T-cell (primary cell): Measurements from ENCODE around the gene ABCA13. TPM values are rescaled to one million over a fixed set of nuclear protein-coding genes. Genes with fewer than 3 reads are reported as not detected.

Experiments used
- ATAC-seq, 4 experiments: fragments of 200-7000 bp in 3 of 4; fragments of 150-1000 bp in 1 of 4; cut with Tn5 transposase; replicated peaks in 1 of 4; 1 replicate in 3 of 4; 2 replicates in 1 of 4; pipeline ENCODE4 v1.10.0; 2021; ENCODE audit warnings: moderate library complexity in 3 of 4, mild to moderate bottlenecking in 2 of 4, moderate number of reproducible peaks in 1 of 4
- CTCF ChIA-PET, 2 donors: fragments of 300-600 bp; sonication (Branson Sonifier 250); formaldehyde crosslinking; loops; one replicate each; lab custom pipeline; 2022; ENCODE audit warnings: antibody characterized with exemption in 2 of 2; lab: Charles Lee
- POLR2A ChIA-PET, 2 donors: fragments of 300-600 bp; sonication (Branson Sonifier 250); formaldehyde crosslinking; loops; one replicate each; lab custom pipeline; 2022; ENCODE audit warnings: antibody characterized with exemption in 2 of 2; lab: Charles Lee
- DNase-seq, 35 experiments: peaks; one replicate each; pipeline versions ENCODE4 v3.0.0 to v3.0.0-alpha.2; 2013 to 2023
- H3K27ac ChIP-seq: one replicate; pipeline ENCODE4 v1.5.1; 2013; ENCODE audit warnings: low read length
- H3K27me3 ChIP-seq, 2 experiments: replicated peaks in 1 of 2; 1 replicate in 1 of 2; 2 replicates in 1 of 2; pipeline versions ENCODE4 v1.6.1 to v1.7.0; 2013; ENCODE audit warnings: low read length in 1 of 2, mixed read lengths in 1 of 2; ENCODE audit not compliant: control insufficient read depth in 2 of 2, insufficient read depth in 2 of 2; ENCODE audit errors: extremely low read depth in 1 of 2
- H3K36me3 ChIP-seq, 2 donors: 1 replicate in 1 of 2; 2 replicates in 1 of 2; pipeline versions ENCODE4 v1.6.1 to v1.7.0; 2013; ENCODE audit warnings: low read length in 1 of 2; ENCODE audit not compliant: control insufficient read depth in 2 of 2, insufficient read depth in 1 of 2; ENCODE audit errors: extremely low read depth in 1 of 2
- H3K4me1 ChIP-seq, 2 experiments: 1 replicate in 1 of 2; 2 replicates in 1 of 2; pipeline versions ENCODE4 v1.6.1 to v1.7.0; 2013; ENCODE audit warnings: low read length in 2 of 2, mixed read lengths in 1 of 2; ENCODE audit not compliant: insufficient read depth in 2 of 2, control insufficient read depth in 1 of 2; ENCODE audit errors: extremely low read depth in 1 of 2
- H3K4me3 ChIP-seq, 2 donors: 1 replicate in 1 of 2; 2 replicates in 1 of 2; pipeline versions ENCODE4 v1.5.1 to v1.7.0; 2013; ENCODE audit warnings: mild to moderate bottlenecking in 2 of 2, low read length in 1 of 2, moderate library complexity in 1 of 2; ENCODE audit not compliant: control insufficient read depth in 1 of 2; ENCODE audit errors: extremely low read depth in 1 of 2
- H3K9me3 ChIP-seq: 2 replicates; pipeline ENCODE4 v1.7.0; 2013
- H3K27ac Mint-ChIP-seq, 2 donors: one replicate each; pipeline ENCODE4 v1.8.0; 2020 to 2021; ENCODE audit warnings: mild to moderate bottlenecking in 2 of 2, mixed read lengths in 2 of 2
- H3K27me3 Mint-ChIP-seq, 2 donors: one replicate each; pipeline ENCODE4 v1.8.0; 2021 to 2022; ENCODE audit warnings: mixed read lengths in 2 of 2
- H3K36me3 Mint-ChIP-seq: one replicate; pipeline ENCODE4 v1.8.0; 2021; ENCODE audit warnings: mixed read lengths
- H3K4me1 Mint-ChIP-seq, 3 donors: one replicate each; pipeline ENCODE4 v1.8.0; 2020 to 2022; ENCODE audit warnings: mixed read lengths in 3 of 3, mild to moderate bottlenecking in 1 of 3
- H3K4me3 Mint-ChIP-seq, 3 donors: one replicate each; pipeline ENCODE4 v1.8.0; 2020 to 2022; ENCODE audit warnings: mild to moderate bottlenecking in 3 of 3, mixed read lengths in 3 of 3, moderate library complexity in 3 of 3
- H3K9me3 Mint-ChIP-seq, 3 donors: one replicate each; pipeline ENCODE4 v1.8.0; 2020 to 2022; ENCODE audit warnings: mixed read lengths in 3 of 3
- WGBS: methylation state at CpG from one replicate; pipeline ENCODE4 v1.1.5; 2013; ENCODE audit warnings: missing lambda C conversion rate; ENCODE audit not compliant: insufficient coverage; 5-methylcytosine and 5-hydroxymethylcytosine counted together
- total RNA-seq, 35 experiments: library from RNA in 6 of 35; stranded (reverse) in 6 of 35; fragments of 120-200 nt in 1 of 35; gene quantifications; one replicate each; pipeline versions ENCODE4 v1.2.1 to v1.2.4 and lab custom pipeline; 2013 to 2026

The ABCA13 gene
- under 1 TPM in 1 of 5 donors, not detected in 4; 0.22 TPM for total RNA-seq
- not detected for total RNA-seq (2013)
- total RNA-seq (lab: John Stamatoyannopoulos, UW): 0 to 0.44 (median 0.14) reads per million in 29 experiments

DNA sequence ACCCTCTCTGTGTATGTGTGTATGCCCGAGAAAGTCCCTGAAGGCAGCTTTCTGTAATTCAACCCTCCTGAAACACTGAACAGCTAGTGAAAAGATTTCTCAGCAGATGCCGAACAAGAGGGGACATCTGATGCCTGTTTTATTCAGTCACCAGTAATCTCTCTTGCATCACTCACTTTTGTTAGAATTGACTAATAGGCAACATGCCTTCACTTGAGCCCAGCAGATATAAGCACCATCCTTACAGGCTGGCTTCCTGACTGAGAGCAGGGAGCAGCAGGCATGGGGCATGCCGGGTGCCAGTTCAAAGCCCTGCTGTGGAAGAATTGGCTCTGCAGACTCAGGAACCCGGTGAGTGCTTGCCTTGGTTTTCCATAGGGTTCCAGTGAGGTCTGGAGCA, at the start of gene ABCA13:
ABCA13 (plus strand) TSS at position 257 of the 400 bp plus-strand sequence; CDS start at position 283, 26 bp downstream.
- WGBS: 96% methylated on average over 3 of the region's 4 CpGs
- ChIA-PET CTCF (no interaction called here), POLR2A (no interaction called here)
- Histone ChIP-seq H3K27me3 (peaks cover 0 to 3% of the 10 kb centered on the region in 2 experiments), H3K27ac (no peak within 1 kb of the TSS), H3K4me3 (no peak within 1 kb of the TSS), H3K36me3 (no peaks in the 10 kb centered on the region), H3K9me3 (no peaks in the 10 kb centered on the region), H3K4me1 (no peaks in the 10 kb centered on the region)
- Mint-ChIP-seq H3K4me3 (no peak within 1 kb of the TSS), H3K9me3 (peaks cover 0 to 12% (median 7%) of the 10 kb centered on the region in 3 donors), H3K4me1 (no peaks in the 10 kb centered on the region), H3K27ac (peak within 1 kb of the TSS in 1 of 2 donors; percentile 44), H3K27me3 (peaks cover 11 to 12% of the 10 kb centered on the region in 2 donors), H3K36me3 (no peaks in the 10 kb centered on the region)
- ATAC-seq: no peak
- DNase-seq: no peak

DNA sequence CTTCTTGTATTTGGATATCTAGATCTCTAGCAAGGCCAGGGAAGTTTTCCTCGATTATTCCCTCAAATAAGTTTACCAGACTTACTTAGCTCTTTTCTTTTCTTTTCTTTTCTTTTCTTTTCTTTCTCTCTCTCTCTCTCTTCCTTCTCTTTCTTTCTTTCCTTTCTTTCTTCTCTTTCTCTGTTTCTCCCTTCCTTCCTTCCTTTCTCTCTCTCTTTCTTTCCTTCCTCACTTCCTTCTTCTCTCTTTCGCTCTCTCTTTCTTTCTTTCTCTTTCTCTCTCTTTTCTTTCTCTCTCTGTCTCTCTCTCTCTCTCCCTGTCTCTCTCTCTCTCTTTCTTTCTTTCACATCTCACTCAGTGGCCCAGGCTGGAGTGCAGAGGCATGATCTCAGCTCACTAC, 45.2 kb upstream of the ABCA13 start:
- peaks cover 2% of the 10 kb centered on the region for H3K36me3 Mint-ChIP-seq
- H3K4me3 Mint-ChIP-seq: no peak overlapping the region
- H3K27me3 Mint-ChIP-seq: peaks cover 18% of the 10 kb centered on the region in 2 donors
- H3K4me1 Mint-ChIP-seq: no peaks in the 10 kb centered on the region
- POLR2A ChIA-PET: no interaction called here
- ATAC-seq: no peak
- peaks cover 0 to 7% (median 2%) of the 10 kb centered on the region in 3 donors for H3K9me3 Mint-ChIP-seq
- DNase-seq: no peak
- 93% methylated on average over 1 of the region's 2 CpGs for WGBS
- Histone ChIP-seq H3K4me3 (no peak overlapping the region), H3K4me1 (no peaks in the 10 kb centered on the region), H3K27me3 (peaks cover 0 to 3% of the 10 kb centered on the region in 2 experiments), H3K36me3 (no peaks in the 10 kb centered on the region), H3K27ac (no peak overlapping the region), H3K9me3 (no peaks in the 10 kb centered on the region)
- CTCF ChIA-PET: no interaction called here
- H3K27ac Mint-ChIP-seq: no peak overlapping the region

DNA sequence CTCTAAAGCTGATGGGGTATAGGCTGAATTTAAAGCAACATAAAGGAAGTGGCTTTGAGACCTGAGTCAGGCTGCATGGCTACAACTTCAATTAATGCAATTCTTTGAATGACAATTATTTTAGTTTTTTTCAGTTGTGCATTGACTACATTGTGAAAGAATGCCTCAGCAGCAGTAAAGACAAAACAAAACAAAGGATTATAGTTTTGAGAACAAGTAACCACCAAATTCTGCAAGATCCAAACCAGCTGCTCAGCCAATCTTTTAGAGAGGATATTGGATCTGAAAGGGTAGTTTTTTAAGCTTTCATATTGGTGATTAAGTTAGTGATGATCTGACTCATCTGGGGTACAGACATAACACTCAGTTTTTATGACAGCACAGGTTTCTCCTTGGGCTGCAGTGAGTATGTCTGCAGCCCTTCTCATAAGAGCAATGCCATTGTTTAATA, 40.6 kb upstream of the ABCA13 start:
- Mint-ChIP-seq H3K27ac (no peak overlapping the region), H3K9me3 (peaks cover 0 to 6% (median 2%) of the 10 kb centered on the region in 3 donors), H3K27me3 (peaks cover 15 to 18% of the 10 kb centered on the region in 2 donors), H3K4me3 (no peak overlapping the region), H3K4me1 (no peaks in the 10 kb centered on the region), H3K36me3 (peaks cover 2% of the 10 kb centered on the region)
- no peak overlapping the region for H3K27ac ChIP-seq
- H3K4me3 ChIP-seq: no peak overlapping the region
- peaks cover 0 to 3% of the 10 kb centered on the region in 2 experiments for H3K27me3 ChIP-seq
- ATAC-seq (no peak), DNase-seq (no peak)
- H3K36me3 ChIP-seq: no peaks in the 10 kb centered on the region
- POLR2A ChIA-PET: no interaction called here
- CTCF ChIA-PET: interaction anchor here in 1 of 2 donors (0.6 kb wide), 1 partner anchor 97 kb away, joined by 3 read pairs; no protein-coding TSS in a partner anchor
- H3K9me3 ChIP-seq: no peaks in the 10 kb centered on the region
- H3K4me1 ChIP-seq: no peaks in the 10 kb centered on the region

GRCh38 chr7:48132792-48133191, 38.5 kb upstream of the ABCA13 start:
- Histone ChIP-seq H3K4me1 (no peaks in the 10 kb centered on the region), H3K27me3 (no peaks in the 10 kb centered on the region), H3K9me3 (no peaks in the 10 kb centered on the region), H3K4me3 (no peak overlapping the region), H3K27ac (no peak overlapping the region), H3K36me3 (no peaks in the 10 kb centered on the region)
- ChIA-PET POLR2A (no interaction called here), CTCF (interaction anchor here in 1 of 2 donors (0.8 kb wide), 1 partner anchor 219 kb away, joined by 3 read pairs; no protein-coding TSS in a partner anchor)
- Mint-ChIP-seq H3K27me3 (peaks cover 9 to 18% of the 10 kb centered on the region in 2 donors), H3K4me3 (no peak overlapping the region), H3K27ac (no peak overlapping the region), H3K36me3 (no peaks in the 10 kb centered on the region), H3K9me3 (peaks cover 0 to 6% (median 4%) of the 10 kb centered on the region in 3 donors), H3K4me1 (no peaks in the 10 kb centered on the region)
- ATAC-seq (no peak), DNase-seq (no peak)

- no peak for DNase-seq
- no peaks in the 10 kb centered on the region for H3K4me1 ChIP-seq
- Mint-ChIP-seq H3K27me3 (peaks cover 4 to 14% of the 10 kb centered on the region in 2 donors), H3K4me1 (peaks cover 5 to 11% (median 8%) of the 10 kb centered on the region in 3 donors), H3K4me3 (peak overlapping the region in 1 of 3 donors; percentile 17), H3K27ac (no peak overlapping the region), H3K9me3 (peaks cover 0 to 16% (median 9%) of the 10 kb centered on the region in 3 donors), H3K36me3 (no peaks in the 10 kb centered on the region)
- CTCF ChIA-PET: no interaction called here
- POLR2A ChIA-PET: no interaction called here
- no peaks in the 10 kb centered on the region for H3K27me3 ChIP-seq
- H3K36me3 ChIP-seq: no peaks in the 10 kb centered on the region
- WGBS: 20% methylated on average over 2 of the region's 3 CpGs
- H3K27ac ChIP-seq: no peak overlapping the region
- no peaks in the 10 kb centered on the region for H3K9me3 ChIP-seq
- no peak for ATAC-seq
- H3K4me3 ChIP-seq: no peak overlapping the region
Observed at GRCh38 chr7:48139459-48139858, 31.8 kb upstream of the ABCA13 start.

DNA sequence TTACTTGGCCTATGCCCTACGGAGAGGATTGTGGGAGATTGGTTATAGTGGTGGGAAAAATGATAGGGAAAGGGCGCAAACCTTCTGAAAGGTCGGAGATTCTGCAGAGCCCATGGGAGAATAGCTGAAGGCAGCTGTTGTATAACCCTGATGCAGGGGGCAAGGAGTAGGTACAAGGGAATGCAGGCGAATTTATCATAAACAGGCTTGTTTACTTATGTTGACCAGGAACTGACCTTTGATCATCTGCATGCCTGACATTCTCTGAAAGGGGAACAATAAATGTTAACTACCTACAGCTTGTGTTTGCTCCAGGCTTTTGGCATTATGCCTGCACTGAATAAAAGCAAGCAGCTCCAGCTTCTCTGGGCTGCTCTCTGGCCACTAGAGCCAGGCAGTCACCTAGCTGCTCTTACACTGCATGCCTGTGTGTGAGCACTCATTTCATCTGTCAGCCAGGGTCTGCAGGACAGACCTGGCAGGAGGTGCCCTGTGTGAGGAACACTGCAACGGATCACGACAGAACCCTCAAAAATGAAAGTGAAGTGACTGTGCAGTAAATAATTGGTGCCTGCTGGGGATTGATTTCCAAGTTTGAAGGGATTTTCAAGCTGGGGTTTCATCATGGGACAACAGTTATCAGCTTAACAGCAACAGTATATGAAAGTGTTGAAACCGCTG, 31.1 kb upstream of the ABCA13 start:
- peaks cover 4 to 14% of the 10 kb centered on the region in 2 donors for H3K27me3 Mint-ChIP-seq
- no peak overlapping the region for H3K27ac Mint-ChIP-seq
- CTCF ChIA-PET: interaction anchor here in 1 of 2 donors (1.0 kb wide), 1 partner anchor 195 kb away, joined by 3 read pairs; no protein-coding TSS in a partner anchor
- ATAC-seq (no peak), DNase-seq (no peak)
- peaks cover 0 to 16% (median 9%) of the 10 kb centered on the region in 3 donors for H3K9me3 Mint-ChIP-seq
- Histone ChIP-seq H3K4me1 (no peaks in the 10 kb centered on the region), H3K9me3 (no peaks in the 10 kb centered on the region), H3K36me3 (no peaks in the 10 kb centered on the region), H3K4me3 (no peak overlapping the region), H3K27ac (no peak overlapping the region), H3K27me3 (no peaks in the 10 kb centered on the region)
- 69% methylated on average over 5 of the region's 7 CpGs for WGBS
- peak overlapping the region in 2 of 3 donors; percentile 3 to 17 for H3K4me3 Mint-ChIP-seq
- POLR2A ChIA-PET: no interaction called here
- no peaks in the 10 kb centered on the region for H3K36me3 Mint-ChIP-seq
- H3K4me1 Mint-ChIP-seq: peaks cover 5 to 11% (median 8%) of the 10 kb centered on the region in 3 donors
